H4 (cell line): ENCODE data around the gene MAD1L1. TPM values are rescaled to one million over a fixed set of nuclear protein-coding genes. Genes with fewer than 3 reads are reported as not detected.

Experiments used
- DNase-seq: peaks from one replicate; pipeline ENCODE4 v3.0.0-alpha.2; 2015; ENCODE audit warnings: low spot score
- total RNA-seq: library from RNA; depleted of rRNA; stranded (reverse); fragments of >200 nt; shearing (Covaris generic); gene quantifications from 2 replicates; pipeline ENCODE4 v1.2.3, GENCODE V29; 2014

Gene MAD1L1
- total RNA-seq, 1 experiment from 2014 or later = 121 TPM

- no peak for DNase-seq
Measured at GRCh38 chr7:1943933-1944618, 288.7 kb downstream of the MAD1L1 start.

- no peak for DNase-seq
Measured at GRCh38 chr7:1943326-1943725, 289.4 kb downstream of the MAD1L1 start.

GRCh38 chr7:1942941-1943289 is 289.8 kb downstream of the MAD1L1 start:
- DNase-seq = no peak

GRCh38 chr7:1942243-1942940 is 290.4 kb downstream of the MAD1L1 start:
- no peak for DNase-seq

GRCh38 chr7:1941464-1942242 is 291.1 kb downstream of the MAD1L1 start:
- DNase-seq = no peak

GRCh38 chr7:1940863-1941262 is 291.9 kb downstream of the MAD1L1 start:
- no peak for DNase-seq

- DNase-seq = peak; percentile 99
Measured at GRCh38 chr7:1940402-1940786, 292.4 kb downstream of the MAD1L1 start.

- no peak for DNase-seq
Measured at GRCh38 chr7:1939434-1940401, 293.0 kb downstream of the MAD1L1 start.

GRCh38 chr7:1938788-1939433 is 293.8 kb downstream of the MAD1L1 start:
- no peak for DNase-seq

GRCh38 chr7:1937252-1937605 is 295.5 kb downstream of the MAD1L1 start:
- DNase-seq = peak; percentile 59

- DNase-seq = no peak
Measured at GRCh38 chr7:1936531-1937251, 296.1 kb downstream of the MAD1L1 start.

- DNase-seq = no peak
Measured at GRCh38 chr7:1936006-1936310, 296.8 kb downstream of the MAD1L1 start.

GRCh38 chr7:1935176-1936005 is 297.4 kb downstream of the MAD1L1 start:
- DNase-seq = no peak

GRCh38 chr7:1934756-1935155 is 298.0 kb downstream of the MAD1L1 start:
- DNase-seq = no peak

- DNase-seq = no peak
Measured at GRCh38 chr7:1934017-1934416, 298.7 kb downstream of the MAD1L1 start.

- no peak for DNase-seq
Measured at GRCh38 chr7:1933066-1933750, 299.5 kb downstream of the MAD1L1 start.

GRCh38 chr7:1931951-1932270 is 300.8 kb downstream of the MAD1L1 start:
- DNase-seq = no peak

- no peak for DNase-seq
Measured at GRCh38 chr7:1931256-1931950, 301.3 kb downstream of the MAD1L1 start.
